A673 (cell line): Measurements from ENCODE around the gene PIGA. TPM values are rescaled to one million over a fixed set of nuclear protein-coding genes. Genes with fewer than 3 reads are reported as not detected.

Source experiments
- BruUV-seq: library from RNA; stranded (reverse); fragments of 400-500 nt; replicated peaks from 2 replicates; lab custom pipeline; 2021; lab: Mats Ljungman, UMichigan
- CTCF ChIA-PET: fragments of 300-600 bp; sonication (Branson Sonifier 250); formaldehyde crosslinking; loops from one replicate; lab custom pipeline; 2022; ENCODE audit warnings: antibody characterized with exemption; lab: Charles Lee
- POLR2A ChIA-PET: fragments of 300-600 bp; sonication (Branson Sonifier 250); formaldehyde crosslinking; loops from one replicate; lab custom pipeline; 2022; ENCODE audit warnings: antibody characterized with exemption; ENCODE audit not compliant: low non-redundant PET; lab: Charles Lee
- DNase-seq: peaks from one replicate; pipeline ENCODE4 v3.0.0-alpha.2; 2015; ENCODE audit warnings: low spot score
- H3K27ac ChIP-seq: fragments of 200-600 bp; sonication (generic); 2 replicates; pipeline ENCODE4 v1.5.1; 2016; ENCODE audit warnings: mixed run types, low read depth, mild to moderate bottlenecking, mixed read lengths, antibody characterized with exemption, low read length; ENCODE audit not compliant: poor library complexity, severe bottlenecking
- H3K27me3 ChIP-seq: fragments of 200-600 bp; sonication (generic); replicated peaks from 2 replicates; pipeline ENCODE4 v1.6.1; 2017; ENCODE audit warnings: mixed run types, low read depth, mild to moderate bottlenecking, mixed read lengths, antibody characterized with exemption, low read length; ENCODE audit not compliant: insufficient read depth, poor library complexity
- H3K36me3 ChIP-seq: fragments of 200-600 bp; sonication (generic); 2 replicates; pipeline ENCODE4 v1.6.1; 2016; ENCODE audit warnings: mixed run types, mild to moderate bottlenecking, mixed read lengths, antibody characterized with exemption, low read length; ENCODE audit not compliant: insufficient read depth, poor library complexity, severe bottlenecking
- H3K4me1 ChIP-seq: fragments of 200-600 bp; sonication (generic); 2 replicates; pipeline ENCODE4 v1.6.1; 2017; ENCODE audit warnings: mixed run types, mild to moderate bottlenecking, mixed read lengths, antibody characterized with exemption, low read length; ENCODE audit not compliant: insufficient read depth, poor library complexity, severe bottlenecking
- H3K4me3 ChIP-seq: fragments of 200-600 bp; sonication (generic); 2 replicates; pipeline ENCODE4 v1.5.1; 2016; ENCODE audit warnings: low read depth, mixed run types, mild to moderate bottlenecking, mixed read lengths, low read length; ENCODE audit not compliant: poor library complexity, severe bottlenecking
- H3K9me3 ChIP-seq: fragments of 200-600 bp; sonication (generic); 2 replicates; pipeline ENCODE4 v1.6.1; 2016; ENCODE audit warnings: mixed run types, low read depth, mild to moderate bottlenecking, mixed read lengths, antibody characterized with exemption, low read length; ENCODE audit not compliant: poor library complexity, severe bottlenecking
- CTCF ChIP-seq: fragments of 300-800, 200-600 bp; sonication (generic); conservative IDR thresholded peaks from 2 replicates; pipeline ENCODE4 v1.5.1; 2017; ENCODE audit warnings: low read depth, mild to moderate bottlenecking, antibody characterized with exemption, low read length, moderate library complexity, mixed read lengths
- EZH2 ChIP-seq: fragments of 200-600 bp; sonication (generic); IDR thresholded peaks from 2 replicates; pipeline ENCODE4 v1.6.1; 2017; ENCODE audit warnings: borderline replicate concordance, low read depth, mild to moderate bottlenecking, mixed read lengths, antibody characterized with exemption, low read length; ENCODE audit not compliant: poor library complexity, severe bottlenecking
- intact Hi-C: fragments of 100-400 bp; cut with micrococcal nuclease; formaldehyde crosslinking; loops from one replicate; pipeline ENCODE4 v1.10.0; 2022; ENCODE audit not compliant: unreplicated experiment
- total RNA-seq: library from RNA; stranded (reverse); gene quantifications from 2 replicates; pipeline ENCODE4 v1.2.3, GENCODE V29; 2021

The PIGA gene
- total RNA-seq, 1 experiment from 2014 or later, result 17.4 TPM

DNA sequence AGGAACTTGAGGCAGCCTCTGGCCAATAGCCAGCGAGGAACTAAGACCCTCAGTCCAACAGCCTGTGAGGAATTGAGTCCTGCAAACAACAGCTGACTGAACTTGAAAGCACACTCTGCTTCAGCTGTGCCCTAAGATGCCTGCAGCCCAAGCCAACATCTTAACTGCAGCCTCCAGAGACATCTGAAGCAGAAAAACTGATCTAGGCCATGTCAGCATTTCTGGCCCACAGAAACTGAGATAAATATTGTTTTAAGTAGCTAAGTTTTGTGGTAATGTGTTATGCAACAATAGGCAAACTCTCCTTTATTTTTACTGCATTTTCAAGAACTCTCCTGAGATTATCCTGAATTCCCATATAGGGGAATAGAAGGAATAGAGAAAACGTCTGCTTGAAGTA, 24.4 kb upstream of the PIGA start:
- H3K36me3 ChIP-seq, result no peaks in the 10 kb centered on the region
- no peaks in the 10 kb centered on the region for H3K9me3 ChIP-seq
- H3K27me3 ChIP-seq, result no peaks in the 10 kb centered on the region
- no TSS peak for BruUV-seq
- no peak overlapping the region for H3K4me3 ChIP-seq
- no peaks in the 10 kb centered on the region for H3K4me1 ChIP-seq
- ChIA-PET POLR2A (no interaction called here), CTCF (interaction anchor here (0.6 kb wide), 1 partner anchor 13 kb away, joined by 4 read pairs; no protein-coding TSS in a partner anchor)
- no peak for DNase-seq
- no peak overlapping the region for H3K27ac ChIP-seq
- TF ChIP-seq EZH2, result no peak
- TF ChIP-seq CTCF, result no peak
- intact Hi-C loops, result no loop called here

GRCh38 chrX:15358533-15358932, 23.2 kb upstream of the PIGA start:
- no peak for TF ChIP-seq EZH2
- no peak for TF ChIP-seq CTCF
- no TSS peak for BruUV-seq
- H3K36me3 ChIP-seq, result no peaks in the 10 kb centered on the region
- no peak overlapping the region for H3K27ac ChIP-seq
- ChIA-PET POLR2A (interaction anchor here (0.5 kb wide), 1 partner anchor 29 kb away, joined by 3 read pairs; no protein-coding TSS in a partner anchor), CTCF (no interaction called here)
- intact Hi-C loops, result no loop called here
- H3K4me3 ChIP-seq, result no peak overlapping the region
- no peak for DNase-seq
- no peaks in the 10 kb centered on the region for H3K27me3 ChIP-seq
- H3K4me1 ChIP-seq, result no peaks in the 10 kb centered on the region
- H3K9me3 ChIP-seq, result no peaks in the 10 kb centered on the region

DNA sequence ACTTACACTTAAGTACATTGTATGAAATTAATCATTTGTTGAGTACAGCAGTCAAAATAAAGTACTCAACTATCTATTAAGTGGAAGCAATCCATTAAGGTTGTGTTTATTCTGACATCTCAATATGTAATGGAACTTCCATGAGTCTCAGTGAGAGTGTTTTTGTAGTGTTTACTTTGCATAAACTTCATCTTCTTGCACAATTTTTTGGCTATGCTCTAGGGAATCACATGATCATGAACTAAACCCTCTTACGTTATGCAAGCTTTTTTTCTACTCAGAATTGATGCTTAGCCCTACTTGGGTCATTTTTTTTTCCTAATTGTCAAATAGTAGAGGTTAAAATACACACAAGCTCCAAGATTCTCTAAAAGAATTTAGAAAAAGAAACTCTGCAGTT, 21.1 kb upstream of the PIGA start:
- CTCF ChIA-PET, result no interaction called here
- POLR2A ChIA-PET, result no interaction called here
- H3K27ac ChIP-seq, result no peak overlapping the region

More for the DNA sequence above, 21.1 kb upstream of the PIGA start:
- TF ChIP-seq EZH2 (no peak), CTCF (no peak)
- no peaks in the 10 kb centered on the region for H3K27me3 ChIP-seq
- H3K4me3 ChIP-seq, result no peak overlapping the region
- no peaks in the 10 kb centered on the region for H3K4me1 ChIP-seq
- BruUV-seq, result no TSS peak
- intact Hi-C loops, result no loop called here
- no peaks in the 10 kb centered on the region for H3K9me3 ChIP-seq
- no peak for DNase-seq
- H3K36me3 ChIP-seq, result no peaks in the 10 kb centered on the region
